ENCODE results near the gene PSMC6. TPM values are rescaled to one million over a fixed set of nuclear protein-coding genes. Genes with fewer than 3 reads are reported as not detected.

The PSMC6 gene
- total RNA-seq, 1 donor: 41.5 TPM

DNA sequence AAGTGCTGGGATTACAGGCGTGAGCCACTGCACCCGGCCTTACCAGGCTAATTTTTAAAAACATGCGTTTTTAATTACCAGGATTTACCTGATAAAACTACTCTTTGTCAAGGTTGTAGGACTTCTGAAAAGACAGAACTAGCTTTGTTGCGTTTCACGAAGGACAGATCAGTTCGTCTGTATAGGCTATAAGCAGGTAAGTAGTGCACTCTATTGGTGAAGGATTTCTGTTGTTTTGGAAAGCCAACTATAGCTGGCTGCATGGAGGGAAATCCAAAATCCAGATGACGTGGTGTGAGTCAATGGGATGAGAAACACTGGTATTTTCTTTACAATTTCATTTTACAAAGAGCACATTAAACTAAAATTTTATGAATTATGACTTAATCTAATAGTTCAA, 69.8 kb downstream of the PSMC6 start:
- DNase-seq (ENCODE audit: low read depth in 2 of 3, low spot score in 2 of 3): no peak

Other genes starting within 250 kb of the PSMC6 start
- 3.8 TPM for gene TXNDC16, start 154.7 kb upstream of the PSMC6 start, total RNA-seq
- gene GPR137C, start 154.4 kb upstream of the PSMC6 start, total RNA-seq: 0.27 TPM
- 30.2 TPM for gene ERO1A, start 11.6 kb upstream of the PSMC6 start, total RNA-seq
- 8.6 TPM for gene STYX, start 23.0 kb downstream of the PSMC6 start, total RNA-seq
- 5.4 TPM for gene GNPNAT1, start 84.4 kb downstream of the PSMC6 start, total RNA-seq
- under 0.01 TPM for gene FERMT2, start 243.8 kb downstream of the PSMC6 start, total RNA-seq